Ectodermal cell (in vitro differentiated cells): ENCODE results near the gene ALPL.

Experiments used
- H3K27ac ChIP-seq: 2 replicates; pipeline ENCODE4 v1.7.0; 2013; ENCODE audit warnings: mild to moderate bottlenecking, low read depth, low read length; ENCODE audit not compliant: insufficient read depth, poor library complexity, severe bottlenecking
- H3K27me3 ChIP-seq: 2 replicates; pipeline ENCODE4 v1.7.0; 2013; ENCODE audit warnings: mild to moderate bottlenecking, low read length; ENCODE audit not compliant: insufficient read depth, control insufficient read depth, poor library complexity, severe bottlenecking
- H3K36me3 ChIP-seq: one replicate; pipeline ENCODE4 v1.7.0; 2013; ENCODE audit warnings: low read length; ENCODE audit not compliant: control insufficient read depth, insufficient read depth
- H3K4me1 ChIP-seq: one replicate; pipeline ENCODE4 v1.7.0; 2013; ENCODE audit warnings: low read length; ENCODE audit not compliant: control insufficient read depth, insufficient read depth
- H3K4me3 ChIP-seq: 2 replicates; pipeline ENCODE4 v1.7.0; 2013; ENCODE audit warnings: low read depth, low read length, control low read depth; ENCODE audit not compliant: insufficient read depth
- H3K9me3 ChIP-seq: 2 replicates; pipeline ENCODE4 v1.7.0; 2013; ENCODE audit warnings: mild to moderate bottlenecking, low read length, moderate library complexity; ENCODE audit not compliant: control insufficient read depth
- WGBS, 2 experiments: methylation state at CpG; one replicate each; pipeline ENCODE4 v1.1.7; 2013; ENCODE audit warnings: missing lambda C conversion rate in 2 of 2; 5-methylcytosine and 5-hydroxymethylcytosine counted together

ALPL gene

DNA sequence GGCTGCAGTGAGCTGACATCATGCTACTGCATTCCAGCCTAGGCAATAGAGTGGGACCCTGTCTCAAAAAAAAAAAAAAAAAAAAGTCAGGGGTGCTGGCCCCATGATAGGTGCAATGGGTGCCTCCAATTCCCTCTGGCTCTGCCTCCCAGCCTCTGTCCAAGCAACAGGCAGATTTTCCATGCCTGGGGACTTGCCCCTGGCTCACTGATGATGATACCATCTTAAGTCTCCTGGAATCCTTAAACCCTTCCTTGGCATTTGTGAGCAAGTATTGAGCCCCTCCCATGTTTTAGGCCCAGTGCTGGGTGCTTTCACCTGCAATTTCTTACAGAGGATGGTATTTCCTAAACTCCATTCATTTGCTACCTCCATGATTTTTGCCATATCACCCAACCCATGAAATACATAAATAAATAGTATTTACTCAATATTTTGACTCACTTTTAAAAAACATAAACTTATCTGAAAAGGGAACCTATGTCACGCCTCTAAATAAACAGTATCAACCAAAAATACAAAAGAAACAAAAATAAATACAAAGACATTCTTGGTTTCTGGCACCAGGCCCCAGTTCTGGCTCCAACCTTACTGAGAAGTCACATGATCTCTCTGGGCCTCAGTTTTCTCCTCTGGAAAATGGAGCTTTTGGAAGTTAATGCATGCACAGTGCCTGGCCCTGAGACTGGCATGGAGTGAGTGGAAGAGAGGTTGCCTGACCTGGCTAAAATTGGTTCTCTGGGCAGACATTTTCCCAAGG is 1.5 kb upstream of the ALPL start:
- Histone ChIP-seq H3K4me3 (no peak overlapping the region), H3K9me3 (no peaks in the 10 kb centered on the region), H3K27me3 (peaks cover 12% of the 10 kb centered on the region), H3K27ac (no peak overlapping the region), H3K36me3 (no peaks in the 10 kb centered on the region), H3K4me1 (peaks cover 22% of the 10 kb centered on the region)
- 90 to 100% methylated on average over 1 of the region's 1 CpG for WGBS, 2 experiments

GRCh38 chr1:21508580-21509350 is 458 bp upstream of the ALPL start:
- Histone ChIP-seq H3K36me3 (no peaks in the 10 kb centered on the region), H3K27ac (no peak overlapping the region), H3K4me1 (peaks cover 21% of the 10 kb centered on the region), H3K4me3 (peak overlapping the region; percentile 74), H3K9me3 (no peaks in the 10 kb centered on the region), H3K27me3 (peaks cover 12% of the 10 kb centered on the region)
- WGBS, 2 experiments: 7 to 8% methylated on average over 45 of the region's 45 CpGs

GRCh38 chr1:21510113-21510493 is 880 bp downstream of the ALPL start:
- H3K27me3 ChIP-seq: peaks cover 12% of the 10 kb centered on the region
- H3K36me3 ChIP-seq: no peaks in the 10 kb centered on the region
- H3K4me1 ChIP-seq: peaks cover 20% of the 10 kb centered on the region
- WGBS, 2 experiments: 1% methylated on average over 12 of the region's 12 CpGs
- H3K4me3 ChIP-seq: peak overlapping the region; percentile 74
- no peaks in the 10 kb centered on the region for H3K9me3 ChIP-seq
- peak overlapping the region; percentile 62 for H3K27ac ChIP-seq

GRCh38 chr1:21510885-21511578 is 1.8 kb downstream of the ALPL start:
- WGBS, 2 experiments: 79 to 80% methylated on average over 9 of the region's 9 CpGs
- Histone ChIP-seq H3K4me3 (peak overlapping the region; percentile 74), H3K4me1 (peaks cover 20% of the 10 kb centered on the region), H3K27ac (no peak overlapping the region), H3K9me3 (no peaks in the 10 kb centered on the region), H3K27me3 (peaks cover 12% of the 10 kb centered on the region), H3K36me3 (no peaks in the 10 kb centered on the region)

- Histone ChIP-seq H3K27me3 (peaks cover 12% of the 10 kb centered on the region), H3K9me3 (no peaks in the 10 kb centered on the region), H3K36me3 (no peaks in the 10 kb centered on the region), H3K27ac (no peak overlapping the region), H3K4me1 (peaks cover 20% of the 10 kb centered on the region), H3K4me3 (no peak overlapping the region)
- 89 to 90% methylated on average over 11 of the region's 11 CpGs for WGBS, 2 experiments
Observed at GRCh38 chr1:21511579-21512522, 2.6 kb downstream of the ALPL start.

DNA sequence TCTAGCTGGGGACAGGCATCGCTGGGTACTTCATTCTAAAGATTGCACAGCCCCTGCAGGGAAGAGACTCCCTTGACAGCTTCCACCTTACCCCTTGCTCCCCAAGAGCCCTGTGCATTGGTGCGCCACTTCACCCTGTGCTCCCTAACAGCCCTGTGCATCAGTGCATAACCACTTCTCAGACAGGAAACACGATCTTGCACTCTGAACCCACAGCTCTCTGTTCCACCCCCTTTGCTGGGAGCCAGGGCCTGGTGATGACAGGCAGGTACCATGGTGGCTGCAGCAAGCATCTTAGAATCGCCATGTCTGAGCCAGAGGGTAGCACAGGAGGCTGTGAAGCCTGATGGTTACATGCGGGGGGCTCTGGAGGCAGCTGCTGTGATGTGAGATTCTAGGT is 5.0 kb downstream of the ALPL start:
- no peaks in the 10 kb centered on the region for H3K36me3 ChIP-seq
- H3K9me3 ChIP-seq: no peaks in the 10 kb centered on the region
- no peak overlapping the region for H3K4me3 ChIP-seq
- WGBS, 2 experiments: 92 to 94% methylated on average over 5 of the region's 5 CpGs
- H3K27ac ChIP-seq: no peak overlapping the region
- H3K27me3 ChIP-seq: no peaks in the 10 kb centered on the region
- peaks cover 23% of the 10 kb centered on the region for H3K4me1 ChIP-seq

DNA sequence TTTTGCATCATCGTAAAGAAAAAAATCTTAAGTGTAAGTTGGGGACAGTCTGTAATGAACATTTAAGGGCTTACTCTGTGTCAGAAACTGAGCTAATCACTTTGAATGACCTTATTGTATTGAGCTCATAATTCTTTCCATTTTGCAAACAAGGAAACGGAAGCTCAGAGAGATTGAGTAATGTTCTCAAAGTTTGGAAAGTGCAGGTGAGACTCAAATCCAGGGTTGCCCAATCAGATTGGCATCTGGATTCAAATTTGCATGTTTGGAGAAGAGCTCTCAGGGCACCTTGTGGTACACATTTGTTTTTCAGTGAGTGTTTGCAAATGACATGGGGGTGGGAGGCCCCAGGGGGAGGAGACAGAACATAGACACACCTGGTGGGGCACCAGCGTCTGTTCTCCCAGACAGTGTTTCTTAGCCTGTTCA is 8.0 kb downstream of the ALPL start:
- H3K4me3 ChIP-seq: no peak overlapping the region
- no peak overlapping the region for H3K27ac ChIP-seq
- no peaks in the 10 kb centered on the region for H3K36me3 ChIP-seq
- peaks cover 19% of the 10 kb centered on the region for H3K4me1 ChIP-seq
- H3K9me3 ChIP-seq: no peaks in the 10 kb centered on the region
- WGBS, 2 experiments: 83 to 86% methylated on average over 3 of the region's 3 CpGs
- no peaks in the 10 kb centered on the region for H3K27me3 ChIP-seq

DNA sequence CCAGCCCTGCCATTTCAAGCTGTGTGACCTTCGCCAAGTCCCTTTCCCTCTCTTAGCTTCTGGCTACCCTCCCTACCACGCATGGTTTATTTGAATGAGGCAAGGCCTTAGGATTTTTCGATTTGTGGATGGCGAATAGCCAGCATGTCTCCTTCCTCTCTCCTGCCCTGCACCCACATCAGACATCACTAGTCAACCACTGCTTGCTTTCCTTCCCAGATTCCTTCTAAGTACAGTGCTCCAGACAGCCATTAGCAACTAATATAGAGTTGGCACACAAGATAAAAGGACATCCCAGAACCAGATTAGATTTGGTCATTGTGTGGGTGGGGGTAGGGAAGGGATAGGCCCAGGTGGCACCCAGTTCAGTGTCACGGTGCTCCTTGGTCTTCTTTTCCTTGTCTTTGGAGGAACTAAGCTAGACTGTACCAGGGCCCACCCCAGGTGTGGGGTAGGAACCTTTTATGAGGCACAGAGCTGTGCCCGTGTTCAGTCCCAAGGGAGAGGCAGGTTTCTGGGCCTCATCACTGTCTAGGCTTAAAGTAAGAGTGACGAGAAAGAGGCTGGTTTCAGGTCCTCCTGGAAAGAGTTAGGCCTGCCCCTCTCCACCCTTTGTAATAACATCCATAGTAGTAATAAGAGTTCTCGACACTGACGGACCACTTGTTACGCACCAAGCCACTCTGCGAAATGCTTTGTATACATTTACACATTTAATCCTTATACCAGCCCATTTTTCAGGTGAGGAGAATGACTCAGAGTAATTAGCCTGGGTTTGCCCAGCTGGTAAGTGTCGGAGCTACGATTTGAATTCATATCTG is 8.6 kb downstream of the ALPL start:
- WGBS, 2 experiments: 84 to 85% methylated on average over 13 of the region's 13 CpGs

More for the DNA sequence above, 8.6 kb downstream of the ALPL start:
- Histone ChIP-seq H3K9me3 (no peaks in the 10 kb centered on the region), H3K36me3 (no peaks in the 10 kb centered on the region), H3K27me3 (no peaks in the 10 kb centered on the region), H3K27ac (no peak overlapping the region), H3K4me1 (peaks cover 15% of the 10 kb centered on the region), H3K4me3 (no peak overlapping the region)
